SIG-M5 treated with dmso at 0.1 percent for 504 hours (cell line): ENCODE measurements around the gene MUC2.

Experiments used
- DNase-seq: peaks from one replicate; lab custom pipeline; 2025; ENCODE audit not compliant: unreplicated experiment; lab: John Stamatoyannopoulos, UW

MUC2 gene

DNA sequence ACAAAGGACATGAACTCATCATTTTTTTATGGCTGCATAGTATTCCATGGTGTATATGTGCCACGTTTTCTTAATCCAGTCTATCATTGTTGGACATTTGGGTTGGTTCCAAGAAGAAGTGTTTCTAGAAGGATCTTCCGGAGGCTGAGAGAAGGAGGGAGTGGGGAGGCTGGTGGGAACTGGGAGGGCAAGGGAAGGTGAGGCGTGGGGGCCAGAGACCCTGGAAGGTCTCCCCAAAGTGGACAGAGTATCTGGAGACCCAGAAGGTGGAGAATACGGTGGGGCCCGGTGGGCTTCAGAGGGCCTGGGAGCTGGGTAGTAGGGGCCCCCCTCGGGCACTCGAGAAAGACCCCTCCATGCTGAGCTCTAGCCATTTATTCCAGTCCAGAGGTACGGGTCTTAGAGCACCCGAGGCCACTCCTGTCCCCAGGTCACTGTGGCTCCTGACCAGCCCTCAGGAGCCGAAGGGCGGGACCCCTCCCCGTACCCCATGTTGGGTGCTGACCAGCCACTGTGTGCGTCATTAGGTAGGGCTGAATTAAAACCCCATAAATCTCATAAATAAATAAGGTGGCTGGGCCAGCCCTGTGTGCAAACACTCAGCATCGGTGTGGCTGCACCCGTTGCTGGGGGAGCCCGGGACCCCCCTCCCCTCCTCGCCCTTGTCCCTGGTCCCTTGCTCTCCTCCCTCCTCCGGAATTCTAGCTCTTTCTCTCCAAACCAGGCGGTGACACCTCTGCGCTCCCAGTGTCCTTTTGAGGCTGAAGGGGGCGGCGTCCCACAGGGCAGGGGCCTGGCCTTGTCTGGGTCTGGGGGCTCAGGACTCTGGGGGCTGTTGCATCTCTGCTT lies 44.3 kb downstream of the MUC2 start:
- DNase-seq: no peak

GRCh38 chr11:1119604-1120146 lies 45.0 kb downstream of the MUC2 start:
- no peak for DNase-seq

GRCh38 chr11:1120532-1121330 lies 46.1 kb downstream of the MUC2 start:
- no peak for DNase-seq

GRCh38 chr11:1121331-1121812 lies 46.7 kb downstream of the MUC2 start:
- no peak for DNase-seq

DNA sequence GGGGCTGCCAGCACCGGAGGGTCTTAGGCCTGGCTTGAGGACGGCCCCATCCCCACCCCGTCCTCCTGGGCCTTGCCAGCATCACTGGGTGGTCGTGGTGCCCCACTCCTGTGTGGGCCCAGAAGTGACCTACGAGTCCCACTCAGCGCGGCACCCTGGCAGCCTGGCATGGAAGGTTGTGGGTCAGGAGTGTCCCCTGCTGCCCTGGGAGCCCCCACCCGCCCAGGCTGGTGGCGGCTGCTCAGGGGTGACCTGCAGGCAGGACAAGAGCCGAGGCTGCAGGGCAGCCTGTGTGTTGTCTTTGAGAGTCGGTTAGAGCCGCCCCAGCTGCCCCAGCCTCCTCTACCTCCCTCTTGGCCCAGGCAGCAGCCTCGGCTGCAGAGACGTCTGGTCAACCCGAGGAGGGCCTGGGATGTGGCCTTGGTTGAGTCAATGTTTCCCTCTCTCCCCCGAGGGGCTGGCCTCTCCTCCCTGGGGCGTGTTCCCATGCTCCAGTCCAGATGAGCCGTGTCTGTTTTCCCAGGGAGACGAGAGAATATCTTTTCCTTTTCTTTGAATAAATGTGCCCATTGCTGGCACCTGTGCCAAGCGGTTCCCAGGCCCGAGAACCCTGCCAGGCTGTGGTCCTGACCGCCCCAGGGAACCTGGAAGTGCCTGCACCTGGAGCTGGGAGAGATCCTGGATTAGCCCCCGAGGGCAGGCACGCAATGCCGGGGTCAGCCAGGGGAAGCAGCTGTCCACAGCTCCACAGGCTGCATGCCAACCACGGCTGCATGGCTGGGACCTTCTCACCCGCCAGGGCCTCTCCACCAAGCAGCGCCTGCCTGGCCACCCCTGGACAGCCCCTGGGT lies 47.4 kb downstream of the MUC2 start:
- DNase-seq: no peak

GRCh38 chr11:1122664-1123002 lies 48.0 kb downstream of the MUC2 start:
- DNase-seq: no peak

GRCh38 chr11:1123970-1124369 lies 49.3 kb downstream of the MUC2 start:
- no peak for DNase-seq
